Fibroblast of lung (primary cell): ENCODE results near the gene VPS13C. TPM values are rescaled to one million over a fixed set of nuclear protein-coding genes. Genes with fewer than 3 reads are reported as not detected.

Experiments used
- DNase-seq, 2 donors: peaks; one replicate each; pipeline versions ENCODE4 v3.0.0 to v3.0.0-alpha.2; 2010; ENCODE audit warnings: low read depth in 2 of 2
- H2AFZ ChIP-seq: 2 replicates; pipeline ENCODE4 v1.5.1; 2012; ENCODE audit warnings: low read length, control low read depth, inconsistent platforms
- H3K27ac ChIP-seq: 2 replicates; pipeline ENCODE4 v1.5.1; 2011; ENCODE audit warnings: low read length, control low read depth; ENCODE audit not compliant: insufficient read depth
- H3K27me3 ChIP-seq: 2 replicates; pipeline ENCODE4 v1.5.1; 2011; ENCODE audit warnings: mild to moderate bottlenecking, low read length; ENCODE audit not compliant: control insufficient read depth, insufficient read depth
- H3K36me3 ChIP-seq: 2 replicates; pipeline ENCODE4 v1.5.1; 2011; ENCODE audit warnings: low read length; ENCODE audit not compliant: control insufficient read depth, insufficient read depth
- H3K4me1 ChIP-seq: 2 replicates; pipeline ENCODE4 v1.5.1; 2011; ENCODE audit warnings: low read length; ENCODE audit not compliant: control insufficient read depth, insufficient read depth; ENCODE audit errors: extremely low read depth
- H3K4me2 ChIP-seq: 2 replicates; pipeline ENCODE4 v1.5.1; 2011; ENCODE audit warnings: low read length, control low read depth; ENCODE audit not compliant: insufficient read depth; ENCODE audit errors: extremely low read depth
- H3K4me3 ChIP-seq, 4 experiments: fragments of 200-600 bp in 1 of 4; sonication (generic) in 1 of 4; replicated peaks in 1 of 4; 2 replicates each; pipeline ENCODE4 v1.5.1; 2011 to 2016; ENCODE audit warnings: low read length in 4 of 4, low read depth in 3 of 4, mild to moderate bottlenecking in 3 of 4, control low read depth in 2 of 4, inconsistent platforms in 1 of 4, mixed read lengths in 1 of 4; ENCODE audit not compliant: insufficient read depth in 1 of 4; ENCODE audit errors: control extremely low read depth in 1 of 4
- H3K79me2 ChIP-seq: 2 replicates; pipeline ENCODE4 v1.5.1; 2012; ENCODE audit warnings: mild to moderate bottlenecking, low read length, inconsistent platforms; ENCODE audit not compliant: control insufficient read depth, insufficient read depth
- H3K9ac ChIP-seq: 2 replicates; pipeline ENCODE4 v1.5.1; 2011; ENCODE audit warnings: mild to moderate bottlenecking, low read length, control low read depth; ENCODE audit not compliant: insufficient read depth
- H3K9me3 ChIP-seq: 2 replicates; pipeline ENCODE4 v1.5.1; 2012; ENCODE audit warnings: low read depth, low read length; ENCODE audit not compliant: control insufficient read depth, insufficient read depth
- H4K20me1 ChIP-seq: 2 replicates; pipeline ENCODE4 v1.5.1; 2011; ENCODE audit warnings: low read length; ENCODE audit not compliant: control insufficient read depth, insufficient read depth; ENCODE audit errors: extremely low read depth
- CTCF ChIP-seq, 2 donors: IDR thresholded peaks in 1 of 2; conservative IDR thresholded peaks in 1 of 2; 1 replicate in 1 of 2; 2 replicates in 1 of 2; pipeline ENCODE4 v1.5.1; 2011 to 2012; ENCODE audit warnings: low read length in 2 of 2, control low read depth in 1 of 2, inconsistent platforms in 1 of 2, low read depth in 1 of 2, mild to moderate bottlenecking in 1 of 2
- EZH2 ChIP-seq: IDR thresholded peaks from 2 replicates; pipeline ENCODE4 v1.5.1; 2012; ENCODE audit warnings: low read length, control low read depth, mild to moderate bottlenecking; ENCODE audit errors: missing control alignments
- polyA plus RNA-seq, 2 donors: library from polyadenylated mRNA; depleted of rRNA in 1 of 2; stranded (reverse) in 1 of 2; unstranded in 1 of 2; fragments of >200 nt; gene quantifications; 2 replicates each; pipeline ENCODE4 v1.2.1, GENCODE V29; 2011 to 2012; ENCODE audit warnings: missing spikeins in 1 of 2
- total RNA-seq: library from RNA; depleted of rRNA; stranded (reverse); fragments of >200 nt; gene quantifications from 2 replicates; pipeline ENCODE4 v1.2.1, GENCODE V29; 2014

VPS13C gene
- total and polyA plus RNA-seq, 2 donors (not counting 1 experiment from before 2014, with no cell fraction given): 19.6 to 82.7 TPM

- TF ChIP-seq CTCF (conservative IDR thresholded peaks at IDR 0.05 in 1 of 2, IDR thresholded peaks at IDR 0.05 in 1 of 2; ENCODE audit: low read depth in 1 of 2, low read length in 2 of 2) (no peak), EZH2 (no peak)
- no peaks in the 10 kb centered on the region for H4K20me1 ChIP-seq
- DNase-seq: no peak
These were observed 62.5 kb downstream of the VPS13C start for GRCh38 chr15:61997786-61998185.

DNA sequence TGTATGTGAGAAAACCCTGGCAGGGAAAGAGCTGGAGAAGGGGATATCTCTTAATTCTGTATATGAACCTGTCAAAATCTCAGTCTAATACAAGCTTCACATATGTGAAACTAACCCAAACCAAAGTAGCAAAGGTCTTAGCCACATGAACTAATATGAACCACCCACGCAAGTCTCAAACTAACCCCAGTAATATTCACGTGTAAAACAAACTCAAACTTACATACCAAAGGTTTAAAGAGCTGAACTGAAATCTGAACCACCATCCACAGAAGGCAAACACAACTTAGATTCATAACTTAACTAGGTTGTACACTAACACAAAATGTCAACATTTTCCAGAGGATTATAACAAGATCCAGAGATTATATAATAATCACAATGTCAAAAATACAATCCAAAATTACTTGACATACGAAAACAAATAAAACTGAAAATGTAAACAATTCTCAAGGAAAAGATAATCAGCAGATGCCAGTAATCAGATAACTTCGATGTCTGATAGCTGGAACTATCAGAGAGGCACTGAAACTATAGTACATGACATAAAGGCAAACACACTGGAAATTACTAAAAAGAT lies 64.1 kb downstream of the VPS13C start:
- Histone ChIP-seq H3K9me3 (no peaks in the 10 kb centered on the region), H2AFZ (no peak overlapping the region), H3K79me2 (no peaks in the 10 kb centered on the region), H3K4me2 (no peak overlapping the region), H3K27ac (no peak overlapping the region), H3K9ac (no peak overlapping the region), H4K20me1 (no peaks in the 10 kb centered on the region), H3K27me3 (no peaks in the 10 kb centered on the region), H3K4me3 (no peak overlapping the region), H3K4me1 (no peaks in the 10 kb centered on the region), H3K36me3 (no peaks in the 10 kb centered on the region)
- DNase-seq: peak in 1 of 2 donors; percentile 3
- no peak for TF ChIP-seq CTCF (conservative IDR thresholded peaks at IDR 0.05 in 1 of 2, IDR thresholded peaks at IDR 0.05 in 1 of 2; ENCODE audit: low read depth in 1 of 2, low read length in 2 of 2)
- no peak for TF ChIP-seq EZH2

More at GRCh38 chr15:61997786-61998185, 62.5 kb downstream of the VPS13C start:
- Histone ChIP-seq H3K4me1 (no peaks in the 10 kb centered on the region), H3K79me2 (no peaks in the 10 kb centered on the region), H2AFZ (no peak overlapping the region), H3K9me3 (no peaks in the 10 kb centered on the region), H3K36me3 (no peaks in the 10 kb centered on the region), H3K4me3 (no peak overlapping the region), H3K27ac (no peak overlapping the region), H3K4me2 (no peak overlapping the region), H3K9ac (no peak overlapping the region), H3K27me3 (no peaks in the 10 kb centered on the region)

GRCh38 chr15:61994216-61994615 lies 66.0 kb downstream of the VPS13C start:
- H3K9me3 ChIP-seq: no peaks in the 10 kb centered on the region
- no peaks in the 10 kb centered on the region for H4K20me1 ChIP-seq
- no peak overlapping the region for H3K9ac ChIP-seq
- H3K4me1 ChIP-seq: no peaks in the 10 kb centered on the region
- H3K79me2 ChIP-seq: no peaks in the 10 kb centered on the region
- TF ChIP-seq CTCF (conservative IDR thresholded peaks at IDR 0.05 in 1 of 2, IDR thresholded peaks at IDR 0.05 in 1 of 2; ENCODE audit: low read depth in 1 of 2, low read length in 2 of 2) (no peak), EZH2 (no peak)
- no peaks in the 10 kb centered on the region for H3K27me3 ChIP-seq
- H3K4me2 ChIP-seq: no peak overlapping the region
- no peak overlapping the region for H2AFZ ChIP-seq
- no peak overlapping the region for H3K27ac ChIP-seq
- H3K36me3 ChIP-seq: no peaks in the 10 kb centered on the region
- DNase-seq: peak; percentile 11 to 82
- no peak overlapping the region for H3K4me3 ChIP-seq
